ENCODE data around the gene POFUT1. TPM values are rescaled to one million over a fixed set of nuclear protein-coding genes. Genes with fewer than 3 reads are reported as not detected.
"Not testable (repeated sequence)": the region's sequence is repeated elsewhere in the genome, so short reads cannot be mapped to it uniquely, and the experiment has no call there.

POFUT1 gene
- polyA plus RNA-seq, 1 donor (not counting 4 experiments of a cell fraction or from before 2014, with no cell fraction given) = 25.1 TPM

GRCh38 chr20:32191873-32192272 lies 15.8 kb upstream of the POFUT1 start:
- dilution Hi-C loops (cut with MboI; ENCODE audit: extremely low pct_ligation_motif_present, low sequenced_read_pairs) = no loop called here
- H3K9me3 ChIP-seq (ENCODE audit: control insufficient read depth, low read depth, low read length) = no peaks in the 10 kb centered on the region
- H3K27ac ChIP-seq (ENCODE audit: control insufficient read depth, insufficient read depth, low read length) = no peak overlapping the region
- TF ChIP-seq EZH2 (IDR thresholded peaks at IDR 0.05; ENCODE audit: low read length) = no peak
- TF ChIP-seq CTCF (optimal IDR thresholded peaks at IDR 0.05 in 1 of 3, IDR thresholded peaks at IDR 0.05 in 1 of 3, conservative IDR thresholded peaks at IDR 0.05 in 1 of 3; ENCODE audit: extremely low read depth in 1 of 3, insufficient read depth in 2 of 3, low read length in 3 of 3) = no peak
- H3K36me3 ChIP-seq (ENCODE audit: control insufficient read depth in 2 of 2, extremely low read depth in 1 of 2, insufficient read depth in 2 of 2, low read length in 2 of 2) = peaks cover 14 to 21% of the 10 kb centered on the region in 2 experiments
- no peak overlapping the region for H3K4me2 ChIP-seq (ENCODE audit: control insufficient read depth, extremely low read depth, insufficient read depth, low read depth, low read length)
- FAIRE-seq (no peak), DNase-seq (ENCODE audit: low read depth, low spot score) (no peak)
- H3K79me2 ChIP-seq (ENCODE audit: control insufficient read depth, insufficient read depth, low read length) = no peaks in the 10 kb centered on the region
- peaks cover 6% of the 10 kb centered on the region for H4K20me1 ChIP-seq (ENCODE audit: control insufficient read depth, extremely low read depth, insufficient read depth, low read length)
- H3K9ac ChIP-seq (ENCODE audit: control insufficient read depth, extremely low read depth, insufficient read depth, low read length) = no peak overlapping the region
- H3K4me1 ChIP-seq (ENCODE audit: control insufficient read depth, extremely low read depth, insufficient read depth, low read length) = peaks cover 3% of the 10 kb centered on the region
- no peaks in the 10 kb centered on the region for H3K9me1 ChIP-seq (ENCODE audit: control insufficient read depth, extremely low read depth, insufficient read depth, low read length)
- H3K4me3 ChIP-seq (ENCODE audit: control insufficient read depth in 2 of 3, extremely low read depth in 1 of 3, insufficient read depth in 2 of 3, low read depth in 1 of 3, low read length in 3 of 3) = no peak overlapping the region
- no peaks in the 10 kb centered on the region for H3K27me3 ChIP-seq (ENCODE audit: control insufficient read depth, extremely low read depth, insufficient read depth, low read length)
- no peak overlapping the region for H2AFZ ChIP-seq (ENCODE audit: control insufficient read depth, low read length)

GRCh38 chr20:32192698-32193097 lies 15.0 kb upstream of the POFUT1 start:
- Histone ChIP-seq H3K9me3 (ENCODE audit: control insufficient read depth, low read depth, low read length) (no peaks in the 10 kb centered on the region), H2AFZ (ENCODE audit: control insufficient read depth, low read length) (no peak overlapping the region), H4K20me1 (ENCODE audit: control insufficient read depth, extremely low read depth, insufficient read depth, low read length) (peaks cover 6% of the 10 kb centered on the region), H3K36me3 (ENCODE audit: control insufficient read depth in 2 of 2, extremely low read depth in 1 of 2, insufficient read depth in 2 of 2, low read length in 2 of 2) (peaks cover 19 to 24% of the 10 kb centered on the region in 2 experiments), H3K4me2 (ENCODE audit: control insufficient read depth, extremely low read depth, insufficient read depth, low read depth, low read length) (no peak overlapping the region), H3K9me1 (ENCODE audit: control insufficient read depth, extremely low read depth, insufficient read depth, low read length) (no peaks in the 10 kb centered on the region), H3K9ac (ENCODE audit: control insufficient read depth, extremely low read depth, insufficient read depth, low read length) (no peak overlapping the region), H3K27me3 (ENCODE audit: control insufficient read depth, extremely low read depth, insufficient read depth, low read length) (no peaks in the 10 kb centered on the region), H3K79me2 (ENCODE audit: control insufficient read depth, insufficient read depth, low read length) (peaks cover 2% of the 10 kb centered on the region), H3K4me1 (ENCODE audit: control insufficient read depth, extremely low read depth, insufficient read depth, low read length) (peaks cover 3% of the 10 kb centered on the region), H3K27ac (ENCODE audit: control insufficient read depth, insufficient read depth, low read length) (no peak overlapping the region), H3K4me3 (ENCODE audit: control insufficient read depth in 2 of 3, extremely low read depth in 1 of 3, insufficient read depth in 2 of 3, low read depth in 1 of 3, low read length in 3 of 3) (no peak overlapping the region)
- DNase-seq (ENCODE audit: low read depth, low spot score) (no peak), FAIRE-seq (no peak)
- no peak for TF ChIP-seq CTCF (optimal IDR thresholded peaks at IDR 0.05 in 1 of 3, IDR thresholded peaks at IDR 0.05 in 1 of 3, conservative IDR thresholded peaks at IDR 0.05 in 1 of 3; ENCODE audit: extremely low read depth in 1 of 3, insufficient read depth in 2 of 3, low read length in 3 of 3)
- no peak for TF ChIP-seq EZH2 (IDR thresholded peaks at IDR 0.05; ENCODE audit: low read length)
- dilution Hi-C loops (cut with MboI; ENCODE audit: extremely low pct_ligation_motif_present, low sequenced_read_pairs) = no loop called here

- H3K27ac ChIP-seq (ENCODE audit: control insufficient read depth, insufficient read depth, low read length); H3K9me3 ChIP-seq (ENCODE audit: control insufficient read depth, low read depth, low read length); H2AFZ ChIP-seq (ENCODE audit: control insufficient read depth, low read length); H3K9ac ChIP-seq (ENCODE audit: control insufficient read depth, extremely low read depth, insufficient read depth, low read length); H4K20me1 ChIP-seq (ENCODE audit: control insufficient read depth, extremely low read depth, insufficient read depth, low read length); H3K9me1 ChIP-seq (ENCODE audit: control insufficient read depth, extremely low read depth, insufficient read depth, low read length); H3K27me3 ChIP-seq (ENCODE audit: control insufficient read depth, extremely low read depth, insufficient read depth, low read length); H3K79me2 ChIP-seq (ENCODE audit: control insufficient read depth, insufficient read depth, low read length); H3K4me2 ChIP-seq (ENCODE audit: control insufficient read depth, extremely low read depth, insufficient read depth, low read depth, low read length); DNase-seq (ENCODE audit: low read depth, low spot score); FAIRE-seq; H3K4me1 ChIP-seq (ENCODE audit: control insufficient read depth, extremely low read depth, insufficient read depth, low read length); dilution Hi-C loops (cut with MboI; ENCODE audit: extremely low pct_ligation_motif_present, low sequenced_read_pairs); H3K4me3 ChIP-seq (ENCODE audit: control insufficient read depth in 2 of 3, extremely low read depth in 1 of 3, insufficient read depth in 2 of 3, low read depth in 1 of 3, low read length in 3 of 3): not testable (repeated sequence)
- H3K36me3 ChIP-seq (ENCODE audit: control insufficient read depth in 2 of 2, extremely low read depth in 1 of 2, insufficient read depth in 2 of 2, low read length in 2 of 2) = peaks cover 23 to 25% of the 10 kb centered on the region in 2 experiments
These were observed 14.3 kb upstream of the POFUT1 start for GRCh38 chr20:32193336-32193735.
